Panc1 (cell line): ENCODE data around the gene RBMS1. TPM values are rescaled to one million over a fixed set of nuclear protein-coding genes. Genes with fewer than 3 reads are reported as not detected.

ENCODE experiments used
- ATAC-seq: fragments of 200-7000 bp; cut with Tn5 transposase; 2 replicates; pipeline ENCODE4 v1.9.1; 2020; ENCODE audit warnings: mild to moderate bottlenecking, moderate library complexity
- BruUV-seq: library from RNA; stranded (reverse); fragments of 400-500 nt; replicated peaks from 2 replicates; lab custom pipeline; 2021; lab: Mats Ljungman, UMichigan
- CTCF ChIA-PET: fragments of 300-600 bp; sonication (Branson Sonifier 250); formaldehyde crosslinking; loops from one replicate; lab custom pipeline; 2022; ENCODE audit warnings: antibody characterized with exemption; lab: Charles Lee
- POLR2A ChIA-PET: fragments of 300-600 bp; sonication (Branson Sonifier 250); formaldehyde crosslinking; loops from one replicate; lab custom pipeline; 2022; ENCODE audit warnings: antibody characterized with exemption; lab: Charles Lee
- DNase-seq: peaks from one replicate; pipeline ENCODE4 v3.0.0-alpha.2; 2010; ENCODE audit warnings: low read depth, low spot score
- H3K27ac ChIP-seq: 2 replicates; pipeline ENCODE4 v1.5.1; 2011; ENCODE audit warnings: mild to moderate bottlenecking, low read length, inconsistent platforms
- H3K27me3 ChIP-seq: fragments of 200-500 bp; sonication (Bioruptor generic); 2 replicates; pipeline ENCODE4 v1.6.0; 2014; ENCODE audit warnings: low read length, inconsistent platforms; ENCODE audit not compliant: control insufficient read depth, insufficient read depth
- H3K36me3 ChIP-seq: fragments of 200-500 bp; sonication (Bioruptor generic); 2 replicates; pipeline ENCODE4 v1.5.1; 2014; ENCODE audit warnings: inconsistent platforms, mild to moderate bottlenecking, low read length, moderate library complexity; ENCODE audit not compliant: control insufficient read depth, insufficient read depth
- H3K4me1 ChIP-seq: 2 replicates; pipeline ENCODE4 v1.5.1; 2011; ENCODE audit warnings: inconsistent platforms, mild to moderate bottlenecking, low read length, moderate library complexity; ENCODE audit not compliant: control insufficient read depth, insufficient read depth
- H3K4me3 ChIP-seq, 2 experiments: 2 replicates each; pipeline ENCODE4 v1.5.1; 2011 to 2012; ENCODE audit warnings: low read depth in 2 of 2, low read length in 2 of 2, mild to moderate bottlenecking in 2 of 2, inconsistent platforms in 1 of 2, moderate library complexity in 1 of 2
- H3K9me3 ChIP-seq: fragments of 200-500 bp; sonication (Bioruptor generic); 2 replicates; pipeline ENCODE4 v1.5.1; 2014; ENCODE audit warnings: low read depth, mild to moderate bottlenecking, inconsistent platforms, low read length, moderate library complexity; ENCODE audit not compliant: control insufficient read depth, insufficient read depth
- CTCF ChIP-seq: fragments of 450-650 bp; IDR thresholded peaks from 2 replicates; pipeline ENCODE4 v1.5.1; 2017; ENCODE audit warnings: mild to moderate bottlenecking
- POLR2AphosphoS5 ChIP-seq: IDR thresholded peaks from 2 replicates; pipeline ENCODE4 v1.6.1; 2012; ENCODE audit warnings: mild to moderate bottlenecking, low read depth, low read length, moderate library complexity
- REST ChIP-seq, 2 experiments: IDR thresholded peaks; 2 replicates each; pipeline ENCODE4 v1.6.1; 2011 to 2012; ENCODE audit warnings: low read depth in 2 of 2, control low read depth in 1 of 2, low read length in 1 of 2, mild to moderate bottlenecking in 1 of 2, moderate library complexity in 1 of 2; ENCODE audit not compliant: insufficient read depth in 1 of 2
- SIN3A ChIP-seq: IDR thresholded peaks from 2 replicates; pipeline ENCODE4 v1.6.1; 2012; ENCODE audit warnings: low read depth, mild to moderate bottlenecking, low read length, moderate library complexity, borderline replicate concordance; ENCODE audit not compliant: insufficient read depth
- TCF7L2 ChIP-seq: IDR thresholded peaks from 2 replicates; pipeline ENCODE4 v1.6.1; 2011; ENCODE audit warnings: mild to moderate bottlenecking, low read depth, low read length, inconsistent platforms
- in situ Hi-C: cut with HindIII; loops from 2 replicates; pipeline ENCODE4 v1.10.0; 2016; ENCODE audit warnings: low sequenced_read_pairs, low pct_unique_long_range_greater_than_20kb
- intact Hi-C: fragments of 100-400 bp; cut with micrococcal nuclease; formaldehyde crosslinking; loops from one replicate; pipeline ENCODE4 v1.10.0; 2022; ENCODE audit not compliant: unreplicated experiment
- total RNA-seq: library from RNA; stranded (reverse); gene quantifications from one replicate; pipeline ENCODE4 v1.2.1, GENCODE V29; 2021; ENCODE audit not compliant: unreplicated experiment

The RBMS1 gene
- total RNA-seq, 1 experiment from 2014 or later: 67.0 TPM

GRCh38 chr2:160292225-160292624, 201.4 kb downstream of the RBMS1 start:
- no peak for ATAC-seq
- no peaks in the 10 kb centered on the region for H3K36me3 ChIP-seq
- BruUV-seq: no TSS peak
- no peak for DNase-seq
- no peak overlapping the region for H3K27ac ChIP-seq
- H3K4me1 ChIP-seq: no peaks in the 10 kb centered on the region
- H3K9me3 ChIP-seq: no peaks in the 10 kb centered on the region
- in situ Hi-C loops (no loop called here), intact Hi-C loops (no loop called here)
- H3K4me3 ChIP-seq: no peak overlapping the region
- CTCF ChIA-PET: no interaction called here
- POLR2A ChIA-PET: no interaction called here
- no peaks in the 10 kb centered on the region for H3K27me3 ChIP-seq
- TF ChIP-seq REST (IDR thresholded peaks at IDR 0.05; ENCODE audit: insufficient read depth in 1 of 2, low read depth in 2 of 2, low read length in 1 of 2) (no peak), POLR2AphosphoS5 (no peak), SIN3A (no peak), TCF7L2 (no peak), CTCF (no peak; the same call in 1 of the 2 replicates)

GRCh38 chr2:160291382-160291781, 202.2 kb downstream of the RBMS1 start:
- H3K36me3 ChIP-seq: no peaks in the 10 kb centered on the region
- TF ChIP-seq SIN3A (no peak), REST (IDR thresholded peaks at IDR 0.05; ENCODE audit: insufficient read depth in 1 of 2, low read depth in 2 of 2, low read length in 1 of 2) (no peak)
- H3K4me1 ChIP-seq: no peaks in the 10 kb centered on the region
- in situ Hi-C loops (no loop called here), intact Hi-C loops (no loop called here)
- POLR2A ChIA-PET: no interaction called here
- H3K27me3 ChIP-seq: no peaks in the 10 kb centered on the region
- no TSS peak for BruUV-seq
- no peak overlapping the region for H3K27ac ChIP-seq
- ATAC-seq: no peak
- no peak for DNase-seq
- no peak overlapping the region for H3K4me3 ChIP-seq
- CTCF ChIA-PET: no interaction called here
- H3K9me3 ChIP-seq: no peaks in the 10 kb centered on the region
